Activated CD4-positive, CD25-positive, alpha-beta regulatory T cell (primary cell): Measurements from ENCODE around the gene ARPC4.
"Not testable (repeated sequence)": the region's sequence is repeated elsewhere in the genome, so short reads cannot be mapped to it uniquely, and the experiment has no call there.

Experiments
- DNase-seq, 4 experiments: peaks; one replicate each; lab custom pipeline; 2025; lab: John Stamatoyannopoulos, UW

The ARPC4 gene

GRCh38 chr3:9820946-9821345 lies 28.1 kb downstream of the ARPC4 start:
- no peak for DNase-seq

GRCh38 chr3:9825451-9826040 lies 32.7 kb downstream of the ARPC4 start:
- DNase-seq: no peak

- DNase-seq: no peak
Observed at GRCh38 chr3:9826815-9827573, 34.1 kb downstream of the ARPC4 start.

- no peak for DNase-seq
Observed at GRCh38 chr3:9828801-9829755, 36.2 kb downstream of the ARPC4 start.

- no peak for DNase-seq
Observed at GRCh38 chr3:9831253-9831652, 38.4 kb downstream of the ARPC4 start.

GRCh38 chr3:9833078-9833477 lies 40.2 kb downstream of the ARPC4 start:
- DNase-seq: no peak

- no peak for DNase-seq
Observed at GRCh38 chr3:9834520-9835380, 41.9 kb downstream of the ARPC4 start.

- no peak for DNase-seq
Observed at GRCh38 chr3:9837701-9838582, 45.1 kb downstream of the ARPC4 start.

- DNase-seq: no peak
Observed at GRCh38 chr3:9838856-9839255, 46.0 kb downstream of the ARPC4 start.

- no peak for DNase-seq
Observed at GRCh38 chr3:9841015-9841414, 48.1 kb downstream of the ARPC4 start.

GRCh38 chr3:9843715-9844438 lies 51.0 kb downstream of the ARPC4 start, which contains the start of gene RPUSD3:
Gene RPUSD3, minus strand, starts transcription at chr3:9844008. Its CDS starts 18 bp downstream, at chr3:9843990.
- DNase-seq: peak; percentile 83 to 98 (median 90)

GRCh38 chr3:9846231-9846630 lies 53.3 kb downstream of the ARPC4 start:
- no peak for DNase-seq

GRCh38 chr3:9846931-9847488 lies 54.1 kb downstream of the ARPC4 start:
- DNase-seq: no peak

GRCh38 chr3:9847870-9848269 lies 55.0 kb downstream of the ARPC4 start:
- DNase-seq: not testable (repeated sequence)

GRCh38 chr3:9848860-9849259 lies 56.0 kb downstream of the ARPC4 start:
- not testable (repeated sequence) for DNase-seq

GRCh38 chr3:9851383-9851782 lies 58.5 kb downstream of the ARPC4 start:
- DNase-seq: not testable (repeated sequence)

GRCh38 chr3:9851926-9852325 lies 59.0 kb downstream of the ARPC4 start:
- not testable (repeated sequence) for DNase-seq

- no peak for DNase-seq
Observed at GRCh38 chr3:9852528-9852927, 59.6 kb downstream of the ARPC4 start.

- DNase-seq: not testable (repeated sequence)
Observed at GRCh38 chr3:9854291-9854940, 61.5 kb downstream of the ARPC4 start.
